ENCODE results near the gene TMED9. TPM values are rescaled to one million over a fixed set of nuclear protein-coding genes. Genes with fewer than 3 reads are reported as not detected.

Gene TMED9
- total RNA-seq, 1 experiment from 2014 or later, result 133 TPM

GRCh38 chr5:177588413-177588909 lies 3.5 kb upstream of the TMED9 start:
- ChIA-PET CTCF (no interaction called here), POLR2A (no interaction called here), RAD21 (ENCODE audit: low non-redundant PET in 1 of 2, low total read pairs in 2 of 2, uncharacterized antibody in 2 of 2, unreplicated experiment in 2 of 2) (no interaction called here)
- Histone ChIP-seq H3K27me3 (ENCODE audit: insufficient read depth, low read length) (peaks cover 23% of the 10 kb centered on the region), H4K20me1 (ENCODE audit: insufficient read depth) (no peaks in the 10 kb centered on the region), H3K36me3 (ENCODE audit: control insufficient read depth in 1 of 2, insufficient read depth in 2 of 2, low read length in 2 of 2) (peaks cover 0 to 4% of the 10 kb centered on the region in 2 experiments; a peak in 1 of 4 replicates), H3K9me2 (ENCODE audit: insufficient read depth) (no peaks in the 10 kb centered on the region), H2AFZ (ENCODE audit: low read depth, low read length, poor library complexity, severe bottlenecking) (no peak overlapping the region), H3K79me2 (ENCODE audit: insufficient read depth, low read length) (peaks cover 15% of the 10 kb centered on the region), H3K9me3 (ENCODE audit: control insufficient read depth in 1 of 2, insufficient read depth in 1 of 2, low read depth in 1 of 2, low read length in 2 of 2) (no peaks in the 10 kb centered on the region), H3K4me1 (ENCODE audit: control insufficient read depth in 1 of 2, insufficient read depth in 2 of 2, low read length in 2 of 2) (peaks cover 0 to 13% of the 10 kb centered on the region in 2 experiments; a peak in 2 of 4 replicates), H3K9ac (ENCODE audit: low read length) (no peak overlapping the region), H3K27ac (ENCODE audit: low read depth, low read length) (no peak overlapping the region), H3K4me3 (replicated peaks in 1 of 2; ENCODE audit: low read depth in 1 of 2, low read length in 2 of 2) (no peak overlapping the region), H3K4me2 (ENCODE audit: low read length) (no peak overlapping the region)
- BruUV-seq (replicated peaks), result no TSS peak
- TF ChIP-seq JUND (IDR thresholded peaks at IDR 0.05) (no peak), CEBPB (IDR thresholded peaks at IDR 0.05; ENCODE audit: low read depth) (no peak), ZBTB33 (IDR thresholded peaks at IDR 0.05; ENCODE audit: extremely low read depth, insufficient replicate concordance, low read length) (no peak), EGR1 (IDR thresholded peaks at IDR 0.05; ENCODE audit: low read depth) (no peak), MAX (IDR thresholded peaks at IDR 0.05) (no peak), RAD21 (IDR thresholded peaks at IDR 0.05; ENCODE audit: low read depth) (no peak), POLR2A (IDR thresholded peaks at IDR 0.05; ENCODE audit: borderline replicate concordance, extremely low read depth, insufficient read depth, insufficient read length) (no peak), TCF7L2 (IDR thresholded peaks at IDR 0.05; ENCODE audit: borderline replicate concordance, extremely low read depth, insufficient read depth, insufficient read length) (no peak), YY1 (IDR thresholded peaks at IDR 0.05; ENCODE audit: extremely low read depth, insufficient replicate concordance, low read depth, low read length) (no peak), REST (IDR thresholded peaks at IDR 0.05; ENCODE audit: low read depth) (no peak), CBX3 (IDR thresholded peaks at IDR 0.05; ENCODE audit: low read depth) (no peak), POLR2AphosphoS5 (IDR thresholded peaks at IDR 0.05; ENCODE audit: low read depth, low read length) (no peak)
- DNase-seq (ENCODE audit: low read depth, low spot score), result no peak
- no peak for ATAC-seq
- intact Hi-C loops (cut with micrococcal nuclease), result no loop called here
